A673 (cell line): ENCODE results near the gene BMP5.

Experiments
- CTCF ChIP-seq: fragments of 300-800, 200-600 bp; sonication (generic); conservative IDR thresholded peaks from 2 replicates; pipeline ENCODE4 v1.5.1; 2017; ENCODE audit warnings: low read depth, mild to moderate bottlenecking, antibody characterized with exemption, low read length, moderate library complexity, mixed read lengths
- EZH2 ChIP-seq: fragments of 200-600 bp; sonication (generic); IDR thresholded peaks from 2 replicates; pipeline ENCODE4 v1.6.1; 2017; ENCODE audit warnings: borderline replicate concordance, low read depth, mild to moderate bottlenecking, mixed read lengths, antibody characterized with exemption, low read length; ENCODE audit not compliant: poor library complexity, severe bottlenecking

- TF ChIP-seq CTCF (no peak), EZH2 (no peak)
These were observed 53.4 kb downstream of the BMP5 start for GRCh38 chr6:55822005-55822404.
